ENCODE measurements around the gene ACSL5.
"Not testable (repeated sequence)": the region's sequence is repeated elsewhere in the genome, so short reads cannot be mapped to it uniquely, and the experiment has no call there.

Gene ACSL5

GRCh38 chr10:112377116-112377515, 3.2 kb downstream of the ACSL5 start:
- not testable (repeated sequence) for DNase-seq

GRCh38 chr10:112379635-112380296, 5.8 kb downstream of the ACSL5 start:
- DNase-seq: no peak

GRCh38 chr10:112382515-112383235, 8.8 kb downstream of the ACSL5 start:
- DNase-seq: no peak

- no peak for DNase-seq
These were observed 9.4 kb downstream of the ACSL5 start for GRCh38 chr10:112383325-112383724.

- no peak for DNase-seq
These were observed 10.2 kb downstream of the ACSL5 start for GRCh38 chr10:112384141-112384540.

- no peak for DNase-seq
These were observed 11.3 kb downstream of the ACSL5 start for GRCh38 chr10:112385201-112385600.

- not testable (repeated sequence) for DNase-seq
These were observed 14.1 kb downstream of the ACSL5 start for GRCh38 chr10:112388056-112388455.

- no peak for DNase-seq
These were observed 14.6 kb downstream of the ACSL5 start for GRCh38 chr10:112388548-112388947.

- DNase-seq: peak; percentile 48 to 67
These were observed 15.4 kb downstream of the ACSL5 start for GRCh38 chr10:112389271-112389822.

- DNase-seq: no peak
These were observed 16.3 kb downstream of the ACSL5 start for GRCh38 chr10:112390125-112390703.

- DNase-seq: no peak
These were observed 19.4 kb downstream of the ACSL5 start for GRCh38 chr10:112393341-112393740.

- no peak for DNase-seq
These were observed 19.9 kb downstream of the ACSL5 start for GRCh38 chr10:112393827-112394226.

- DNase-seq: no peak
These were observed 20.6 kb downstream of the ACSL5 start for GRCh38 chr10:112394475-112394875.

- DNase-seq: no peak
These were observed 22.1 kb downstream of the ACSL5 start for GRCh38 chr10:112395809-112396530.

GRCh38 chr10:112397592-112397991, 23.7 kb downstream of the ACSL5 start:
- no peak for DNase-seq

GRCh38 chr10:112402917-112403316, 29.0 kb downstream of the ACSL5 start:
- no peak for DNase-seq

- DNase-seq: no peak
These were observed 30.7 kb downstream of the ACSL5 start for GRCh38 chr10:112404617-112405016.

- not testable (repeated sequence) for DNase-seq
These were observed 32.9 kb downstream of the ACSL5 start for GRCh38 chr10:112406806-112407205.

GRCh38 chr10:112407696-112408095, 33.8 kb downstream of the ACSL5 start:
- no peak for DNase-seq

GRCh38 chr10:112409299-112409698, 35.4 kb downstream of the ACSL5 start:
- DNase-seq: no peak

- no peak for DNase-seq
These were observed 35.8 kb downstream of the ACSL5 start for GRCh38 chr10:112409755-112410154.

GRCh38 chr10:112412696-112413095, 38.8 kb downstream of the ACSL5 start:
- no peak for DNase-seq

- DNase-seq: no peak
These were observed 47.8 kb downstream of the ACSL5 start for GRCh38 chr10:112421731-112422130.

All from bone marrow (tissue), 2 donors.